Stimulated activated CD4-positive, alpha-beta T cell treated with anti-CD3 and anti-CD28 coated beads, Interleukin-2, amount 100 ng/mL, for 48 hours (primary cell): ENCODE data around the gene ZNF407.

ENCODE experiments used
- DNase-seq, 2 donors: peaks; one replicate each; pipeline ENCODE4 v3.0.0-alpha.2; 2020

Gene ZNF407

DNA sequence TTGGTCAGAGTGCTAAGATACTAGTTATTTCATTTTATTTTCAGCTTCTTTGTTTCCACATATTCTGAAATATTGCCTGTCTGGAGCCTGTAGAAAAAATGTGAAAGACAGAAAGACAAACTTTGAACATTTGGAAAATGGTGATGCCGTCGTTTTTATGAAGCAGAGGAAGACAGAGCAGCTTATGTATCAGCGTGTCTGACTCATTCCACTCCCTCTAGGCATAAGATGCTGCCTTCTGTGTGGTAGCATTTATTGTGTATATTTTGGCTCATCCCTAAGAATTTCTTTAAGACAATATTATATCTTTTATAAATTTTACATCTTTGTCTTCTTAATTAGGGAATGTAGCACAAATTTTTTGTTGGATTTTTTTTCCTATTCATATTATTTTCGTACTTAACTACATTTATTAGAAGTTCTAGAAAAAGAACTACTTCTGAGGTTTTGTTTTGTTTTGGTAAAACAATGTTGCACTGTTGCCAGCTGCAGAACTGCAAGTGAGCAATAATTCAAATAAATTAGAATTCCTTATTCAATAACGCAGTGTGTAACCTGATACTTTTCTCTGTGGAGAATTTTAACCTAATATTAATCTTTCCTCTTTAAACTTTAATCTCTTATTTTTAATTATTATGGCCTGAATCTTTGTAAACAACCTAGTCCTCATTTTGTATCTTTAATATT, 300.4 kb downstream of the ZNF407 start:
- no peak for DNase-seq

DNA sequence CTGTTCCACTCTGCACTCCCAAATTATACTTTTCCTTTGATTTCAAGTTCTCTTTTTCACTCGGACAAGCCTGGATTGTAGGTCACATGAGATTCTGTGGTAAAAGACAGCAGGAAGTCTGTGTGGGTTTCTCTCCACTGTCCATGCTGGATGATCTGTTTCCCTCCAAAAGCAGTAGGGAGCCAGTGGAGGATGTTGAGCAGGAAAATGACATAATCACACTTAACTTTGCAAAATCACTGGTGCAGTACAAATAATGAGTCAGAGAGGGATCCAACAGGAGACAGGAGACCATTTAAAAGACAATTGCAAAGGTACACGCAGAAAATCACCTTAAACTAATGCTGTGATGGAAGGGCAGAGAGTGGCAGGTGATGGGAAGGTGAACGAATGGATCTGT, 301.3 kb downstream of the ZNF407 start:
- DNase-seq: no peak

DNA sequence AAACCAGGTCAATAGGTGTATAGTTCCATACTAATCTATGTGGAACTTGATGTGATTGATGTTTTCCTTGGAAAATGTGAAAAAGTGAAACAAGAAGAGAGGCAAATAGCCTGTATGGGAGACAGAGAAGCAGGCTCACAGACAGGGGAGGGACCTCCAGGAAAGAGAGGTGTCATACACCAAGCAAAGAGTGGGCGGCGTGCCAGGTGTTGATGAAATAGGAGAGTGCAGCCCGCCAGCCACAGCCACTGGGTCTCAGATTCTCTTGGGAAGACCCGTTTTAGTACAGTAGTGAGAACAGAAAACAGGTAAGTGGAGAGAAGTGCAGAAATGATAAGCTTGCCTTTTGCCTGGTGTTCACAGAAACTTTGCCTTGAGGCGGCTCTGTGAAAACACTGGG, 301.9 kb downstream of the ZNF407 start:
- DNase-seq: no peak

DNA sequence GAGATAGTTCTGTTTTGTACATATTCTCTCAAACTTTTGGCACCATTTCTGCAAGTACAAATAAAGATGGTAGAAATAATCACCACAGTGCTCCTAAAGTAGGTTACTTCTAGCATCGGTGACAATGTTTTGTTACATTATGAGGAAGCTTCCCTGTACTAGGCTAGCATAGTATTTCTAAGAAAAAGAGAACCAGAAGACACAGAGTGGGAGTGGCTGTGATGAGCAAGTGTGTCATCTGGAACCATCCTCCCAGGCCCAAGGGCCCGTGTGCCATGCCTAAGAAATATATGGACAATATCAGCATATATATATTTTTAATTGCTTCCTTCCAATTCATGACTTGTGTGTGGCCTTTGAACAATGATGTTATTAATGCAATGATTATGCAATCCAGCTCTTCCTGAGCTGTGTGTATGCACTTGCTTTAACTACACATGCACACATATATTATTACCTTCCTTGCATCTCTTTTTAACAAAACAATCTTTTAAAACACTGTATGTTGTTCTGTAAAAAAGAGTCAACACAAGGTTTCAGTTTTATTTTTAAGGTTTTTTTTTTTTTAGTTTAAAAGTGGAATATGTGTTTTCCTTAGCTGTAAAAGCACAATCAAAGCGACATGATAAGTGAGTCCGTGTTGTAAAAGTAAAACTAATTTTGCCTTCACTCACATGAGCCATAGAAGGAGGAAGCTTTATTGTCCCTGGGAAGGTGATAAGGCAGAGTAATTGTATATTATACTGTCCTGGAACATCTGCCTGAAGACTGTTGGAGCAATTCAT, 303.9 kb downstream of the ZNF407 start:
- DNase-seq: no peak

DNA sequence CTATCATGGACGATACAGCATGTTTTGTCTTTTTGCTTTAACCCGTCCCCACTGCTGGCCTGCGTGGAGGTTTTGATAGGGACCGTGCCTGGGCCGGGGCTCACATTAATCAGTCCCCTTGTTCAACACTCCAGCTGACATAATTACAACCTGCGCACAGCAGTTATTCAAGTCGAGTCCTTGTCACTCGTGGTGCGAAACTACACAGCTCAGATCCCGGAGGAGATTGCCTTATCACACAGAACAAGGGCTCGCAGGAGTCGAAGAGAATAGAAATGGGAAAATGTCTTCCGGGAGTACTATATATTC, 304.4 kb downstream of the ZNF407 start:
- no peak for DNase-seq

DNA sequence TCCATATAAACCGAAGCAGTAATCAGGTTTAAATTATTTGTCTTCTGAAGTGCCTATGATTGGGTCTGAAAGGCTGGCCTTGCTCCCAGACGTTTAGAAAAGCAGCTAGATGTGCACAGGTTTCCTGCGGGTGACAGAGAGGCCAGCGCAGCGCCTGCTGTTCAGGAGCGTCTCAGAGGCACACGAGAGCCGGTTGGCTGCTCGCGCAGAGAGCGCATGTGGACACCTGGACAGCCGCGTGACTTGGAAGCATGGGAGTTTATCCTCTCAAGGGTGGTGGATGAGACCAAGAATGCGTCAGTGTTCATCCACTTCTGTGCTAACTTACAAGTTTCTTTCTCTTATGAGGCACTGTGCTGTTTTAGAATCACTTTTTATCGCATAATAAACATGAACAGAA, 307.6 kb downstream of the ZNF407 start:
- no peak for DNase-seq

DNA sequence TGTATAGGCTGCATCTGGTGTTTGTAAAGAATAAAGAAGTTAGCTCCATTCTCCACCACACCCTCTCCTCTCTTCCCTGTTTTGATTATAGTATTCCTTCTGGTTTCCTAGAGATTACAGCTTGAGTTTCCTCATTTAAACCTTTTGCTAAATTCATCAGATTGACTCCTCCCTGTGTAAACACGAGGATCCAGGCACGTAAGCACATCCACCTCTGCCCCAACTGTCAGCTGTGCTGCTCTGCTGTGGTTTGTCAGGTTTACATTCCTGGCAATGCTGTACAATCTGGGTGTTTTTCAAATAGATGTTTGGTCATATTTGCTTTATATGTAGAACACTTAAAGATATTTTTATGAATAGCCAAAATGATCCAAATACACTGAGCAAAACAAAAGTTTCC, 308.5 kb downstream of the ZNF407 start:
- DNase-seq: no peak

DNA sequence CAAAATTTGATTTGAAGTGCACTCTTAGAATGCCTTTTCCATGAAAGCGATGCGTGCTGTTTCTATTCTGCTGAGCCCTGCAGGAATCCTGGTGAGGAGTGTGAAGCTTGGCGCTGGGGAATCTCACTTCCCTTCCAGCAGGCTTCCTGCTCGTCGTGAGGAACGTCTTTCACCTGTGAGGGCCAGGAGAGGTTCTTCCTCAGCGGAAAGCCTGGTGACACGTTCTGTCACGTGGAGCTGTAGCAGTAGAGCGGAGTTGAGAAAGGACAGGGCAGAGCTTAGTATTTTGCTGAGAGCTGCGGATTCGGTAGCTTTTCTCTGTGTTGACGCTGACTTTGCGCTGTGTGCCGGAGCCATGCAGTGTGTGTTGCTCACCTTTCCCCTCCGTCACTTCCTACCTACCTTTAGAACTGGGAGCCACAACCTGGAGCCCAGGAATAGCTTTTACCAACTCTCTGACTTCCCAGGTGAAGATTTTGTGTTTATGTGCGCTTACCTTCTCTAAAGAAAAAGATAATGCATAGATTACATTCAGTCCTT, 316.5 kb downstream of the ZNF407 start:
- no peak for DNase-seq

DNA sequence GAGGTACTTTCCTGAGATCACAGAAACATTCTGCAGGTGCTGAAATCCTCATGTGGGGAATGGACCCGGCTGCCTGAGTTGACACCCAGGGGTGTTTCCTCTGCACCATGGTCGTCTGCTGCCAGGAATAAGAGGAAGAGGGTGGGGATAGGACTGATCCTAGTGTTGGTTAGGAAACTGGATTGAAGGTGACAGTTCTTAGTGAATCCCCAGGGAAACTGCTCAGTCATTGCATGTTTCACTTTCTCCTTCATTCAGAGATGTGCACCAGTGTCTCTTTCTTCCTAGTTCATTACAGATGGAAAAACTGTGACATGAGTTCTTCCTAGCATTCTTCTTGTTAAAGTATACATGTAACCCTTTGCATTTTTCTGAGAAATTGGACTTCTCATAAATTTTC, 317.0 kb downstream of the ZNF407 start:
- DNase-seq: no peak

DNA sequence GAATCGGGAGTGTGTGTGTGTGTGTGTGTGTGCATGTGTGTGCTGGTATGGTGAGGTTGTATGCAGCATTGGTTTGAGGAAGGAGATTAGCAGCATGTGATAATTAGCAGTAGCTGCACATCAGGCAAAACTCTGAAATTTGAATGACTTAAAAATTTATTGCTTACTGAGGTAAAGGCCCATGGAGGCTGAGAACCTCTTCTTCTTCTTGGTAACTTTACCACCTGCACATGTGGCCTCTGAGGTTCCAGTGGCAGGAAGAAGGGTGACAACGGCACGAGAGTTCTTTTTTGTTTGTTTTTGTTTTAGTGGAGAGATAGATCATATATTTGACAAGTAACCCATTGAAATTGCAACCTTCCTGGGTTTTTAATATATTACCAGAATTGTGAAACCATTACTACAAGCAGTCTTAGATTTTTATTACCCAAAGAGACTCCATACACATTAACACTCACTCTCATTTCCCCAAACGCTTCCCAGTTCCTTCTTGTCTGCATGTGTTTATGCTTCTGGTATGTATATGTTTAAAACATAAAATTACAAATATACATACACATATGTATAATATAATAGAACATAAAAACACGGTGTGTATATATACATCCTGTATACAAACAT, 319.2 kb downstream of the ZNF407 start:
- DNase-seq: no peak

DNA sequence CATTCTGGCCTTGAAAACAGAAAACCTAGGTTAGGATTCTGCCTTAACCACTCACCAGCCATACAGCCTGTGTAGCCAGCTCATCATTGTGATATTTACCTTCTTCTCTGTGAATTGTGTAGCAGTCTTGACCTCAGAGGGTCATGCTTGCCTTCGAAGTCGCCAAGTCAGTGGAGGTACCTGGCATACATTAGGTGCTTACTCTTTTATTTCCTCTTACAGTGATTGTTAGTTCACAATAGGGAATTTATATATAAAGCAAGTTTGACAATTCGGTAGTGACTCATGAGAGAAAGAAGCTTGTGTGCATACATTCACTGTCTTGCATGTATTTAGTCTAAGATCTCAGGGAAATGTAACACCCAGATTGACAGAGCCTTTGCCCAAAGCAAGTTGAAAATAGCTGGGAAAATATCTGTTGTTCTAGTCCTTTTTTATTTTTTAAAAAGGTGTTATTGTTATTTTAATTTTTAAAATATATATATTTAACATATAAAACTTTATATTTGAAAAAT, 320.7 kb downstream of the ZNF407 start:
- DNase-seq: no peak

DNA sequence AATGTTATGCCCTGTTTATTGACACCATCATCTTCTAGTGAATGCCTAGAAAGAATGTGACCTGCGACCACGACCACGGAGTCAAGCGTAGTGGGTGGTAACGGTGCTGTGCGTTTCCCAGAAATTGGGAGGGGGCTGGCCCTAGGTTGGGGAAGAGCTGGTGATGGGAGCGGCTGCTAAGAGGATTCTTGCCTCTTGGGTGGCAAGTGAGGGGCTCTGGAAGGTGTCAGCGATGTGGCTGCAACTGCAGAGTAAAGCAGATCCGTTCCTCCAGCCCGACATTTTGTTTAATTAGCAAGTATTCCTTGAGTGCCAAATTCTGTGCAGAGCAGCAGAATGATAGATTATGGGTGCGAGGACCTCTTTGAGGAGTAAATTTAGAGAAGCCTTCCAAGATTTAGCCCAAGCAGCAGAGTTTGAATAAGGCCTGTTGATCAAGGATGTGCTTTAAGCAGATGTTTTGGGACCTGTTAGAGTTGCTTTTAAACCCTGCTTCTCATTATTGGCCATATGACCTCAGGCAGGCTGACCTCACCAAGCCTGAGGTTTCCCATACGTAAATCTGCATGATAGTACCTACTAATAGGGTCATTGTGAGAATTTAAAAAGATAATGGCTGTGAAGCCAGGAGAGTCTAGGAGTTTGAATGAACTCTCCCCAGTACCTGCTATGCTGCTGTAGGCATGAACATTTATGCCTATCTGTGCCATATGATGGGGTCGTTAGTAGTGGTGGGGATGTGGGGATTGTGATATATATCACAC, 323.6 kb downstream of the ZNF407 start:
- no peak for DNase-seq

DNA sequence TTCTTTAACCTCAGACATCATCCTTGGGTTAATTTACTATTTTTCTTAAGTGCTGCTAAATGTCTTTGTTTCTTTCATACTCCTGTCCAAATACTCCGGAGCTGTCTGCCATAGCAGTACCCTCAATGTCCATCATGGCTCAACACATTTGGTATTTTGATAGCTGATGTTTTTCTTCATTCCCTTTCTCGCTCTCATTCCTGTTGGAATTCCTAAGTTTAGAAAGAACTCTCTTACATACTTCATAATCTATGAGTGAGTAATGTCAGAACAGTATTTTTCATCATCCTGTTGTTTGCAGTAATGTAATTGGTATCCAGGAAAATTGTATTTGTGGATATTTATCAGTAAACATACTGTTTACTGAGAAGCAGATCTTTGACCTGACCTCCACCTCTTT, 328.4 kb downstream of the ZNF407 start:
- no peak for DNase-seq

DNA sequence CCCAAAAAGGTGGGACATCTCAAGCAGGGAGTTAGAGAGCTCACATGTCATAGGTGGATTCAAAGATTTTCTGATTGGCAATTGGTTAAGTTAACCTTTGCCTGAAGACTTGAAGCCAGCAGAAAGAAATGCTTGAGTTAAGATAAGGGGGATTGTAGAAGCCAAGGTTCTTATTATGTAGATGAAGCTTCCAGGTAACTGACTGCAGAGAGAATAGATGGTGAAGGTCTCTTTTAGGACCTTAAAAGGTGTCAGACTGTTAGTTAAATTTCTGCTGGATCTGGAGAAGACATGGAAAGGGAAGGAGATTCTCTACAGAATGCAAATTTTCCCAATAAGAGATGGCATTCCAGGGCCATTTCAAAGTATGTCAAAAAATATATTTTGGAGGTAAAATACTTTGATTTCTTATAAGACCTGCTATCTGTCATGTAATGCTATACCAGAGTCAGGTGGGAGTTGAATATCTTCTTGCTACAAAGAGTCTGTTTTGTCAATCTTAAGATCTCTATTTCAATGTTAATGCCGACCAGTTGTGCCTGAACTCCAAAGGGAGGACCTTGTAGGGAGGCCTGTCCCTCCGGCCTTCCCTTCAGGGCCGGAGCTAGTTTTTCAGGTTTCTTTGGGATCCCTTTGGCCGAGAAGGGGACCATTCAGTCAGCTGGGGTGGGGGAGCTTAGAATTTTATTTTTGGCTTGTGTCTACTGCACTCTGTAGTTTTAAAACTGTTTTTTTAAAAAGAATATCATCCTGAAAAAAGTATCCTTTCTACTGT, 330.7 kb downstream of the ZNF407 start:
- DNase-seq: no peak

DNA sequence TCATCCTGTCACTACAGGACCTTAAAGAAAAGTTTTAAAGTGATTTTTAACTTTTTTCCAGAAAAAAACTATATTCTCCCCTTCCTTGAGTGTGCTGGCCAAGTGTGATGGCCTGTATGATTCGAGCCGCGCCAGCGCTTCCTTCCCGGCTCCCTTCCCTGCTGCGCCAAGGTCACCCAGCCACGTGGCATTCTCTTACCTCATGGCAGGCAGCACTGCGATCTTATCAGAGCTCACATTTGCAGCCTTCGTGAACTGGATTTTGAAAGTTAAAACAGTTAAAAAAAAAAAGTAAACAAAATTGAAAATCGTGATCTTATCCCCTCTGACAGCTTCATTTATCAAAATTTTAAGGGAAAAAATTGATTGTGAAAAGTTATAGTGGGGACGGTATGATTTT, 331.4 kb downstream of the ZNF407 start:
- DNase-seq: no peak

DNA sequence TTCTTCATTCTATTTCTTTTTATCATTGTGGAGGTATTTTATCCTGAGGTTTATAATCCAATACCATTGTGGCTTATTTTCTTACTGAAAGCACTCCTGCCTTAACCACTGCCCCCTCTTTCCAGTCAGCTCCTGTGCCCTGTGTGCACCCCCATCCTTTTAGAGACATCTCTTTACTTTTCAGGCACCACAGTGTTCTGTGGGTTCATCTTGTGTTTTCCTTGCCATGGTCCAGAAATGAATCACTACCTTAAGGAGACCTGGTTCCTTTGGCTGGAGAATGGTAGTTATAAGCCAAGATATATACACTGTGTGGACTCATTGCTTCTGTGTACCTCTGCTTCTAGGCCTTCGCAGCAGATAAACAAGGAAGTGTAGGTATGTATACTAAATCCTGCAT, 332.9 kb downstream of the ZNF407 start:
- DNase-seq: no peak

DNA sequence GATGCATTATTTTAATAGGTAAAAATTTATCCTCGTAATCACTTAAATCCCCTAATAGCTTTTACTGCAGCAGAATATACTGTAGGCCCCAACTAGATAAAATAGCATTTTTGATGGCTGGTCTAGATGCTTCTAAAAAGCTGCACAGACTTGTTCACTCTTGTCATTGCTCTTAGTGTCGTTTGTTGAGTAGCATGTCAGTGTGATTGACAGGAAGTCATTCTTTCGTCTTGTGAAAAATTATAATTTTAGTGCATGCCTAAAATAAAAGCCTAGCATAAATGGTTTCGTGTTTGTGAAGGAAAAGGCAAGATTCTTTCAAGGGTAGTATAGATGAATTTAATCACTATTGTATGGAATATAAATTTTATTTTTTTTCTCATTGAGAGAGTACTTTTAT, 336.3 kb downstream of the ZNF407 start:
- no peak for DNase-seq

DNA sequence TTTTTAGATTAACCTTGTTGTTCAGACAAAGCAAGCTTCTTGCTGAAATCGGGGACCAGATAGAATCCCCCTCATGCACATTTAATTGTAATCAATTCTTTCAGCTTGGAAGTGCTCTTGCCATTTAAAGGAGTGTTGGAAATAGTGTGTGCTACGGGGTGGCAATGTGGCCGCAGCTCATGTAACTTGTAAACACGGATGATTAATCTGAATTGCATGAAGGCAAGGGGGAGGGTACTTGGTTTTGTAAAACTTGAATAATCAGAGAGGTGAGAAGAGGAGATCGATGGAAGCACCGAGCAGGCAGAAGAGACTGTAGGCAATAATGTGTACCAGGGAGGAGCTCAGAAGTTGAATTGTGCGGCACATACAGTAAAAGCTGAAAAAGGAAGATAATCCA, 337.8 kb downstream of the ZNF407 start:
- no peak for DNase-seq

DNA sequence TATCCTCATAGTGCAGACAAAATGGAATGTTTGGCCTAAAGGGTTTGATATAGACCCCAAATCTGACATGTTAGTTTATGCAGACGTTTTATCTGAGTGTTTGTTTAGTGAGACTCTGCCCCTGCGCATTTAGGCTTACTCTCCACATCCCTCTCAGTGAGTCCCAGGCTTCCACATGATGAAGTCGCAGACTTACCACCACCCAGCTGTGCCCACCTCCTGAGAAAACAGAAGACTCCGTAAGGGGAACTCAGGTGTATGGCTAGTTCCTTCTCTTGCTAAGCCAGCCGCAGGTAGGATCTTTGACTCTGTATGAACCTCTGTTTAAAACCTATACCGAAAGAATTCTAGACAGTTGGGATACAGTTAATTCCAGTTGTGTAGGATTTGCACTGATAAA, 338.7 kb downstream of the ZNF407 start:
- DNase-seq: no peak

DNA sequence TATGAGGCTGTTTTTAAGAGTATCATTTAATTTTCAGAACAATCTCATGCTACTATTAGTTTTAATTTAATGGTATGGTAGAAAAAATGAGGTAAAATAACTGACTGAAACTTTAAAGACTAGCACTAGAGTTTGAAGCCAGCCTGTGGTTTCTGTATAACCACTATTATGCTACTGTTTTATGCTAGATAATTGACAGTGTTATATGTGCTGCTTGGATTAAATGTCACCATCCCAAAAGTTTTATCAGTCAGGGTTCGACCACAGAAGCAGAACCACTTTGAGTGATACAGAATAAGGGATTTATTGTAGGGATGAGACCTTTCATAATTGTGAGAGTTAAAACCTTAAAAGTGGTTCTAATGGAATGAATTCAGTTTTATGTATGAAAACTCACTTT, 339.6 kb downstream of the ZNF407 start:
- DNase-seq: no peak

DNA sequence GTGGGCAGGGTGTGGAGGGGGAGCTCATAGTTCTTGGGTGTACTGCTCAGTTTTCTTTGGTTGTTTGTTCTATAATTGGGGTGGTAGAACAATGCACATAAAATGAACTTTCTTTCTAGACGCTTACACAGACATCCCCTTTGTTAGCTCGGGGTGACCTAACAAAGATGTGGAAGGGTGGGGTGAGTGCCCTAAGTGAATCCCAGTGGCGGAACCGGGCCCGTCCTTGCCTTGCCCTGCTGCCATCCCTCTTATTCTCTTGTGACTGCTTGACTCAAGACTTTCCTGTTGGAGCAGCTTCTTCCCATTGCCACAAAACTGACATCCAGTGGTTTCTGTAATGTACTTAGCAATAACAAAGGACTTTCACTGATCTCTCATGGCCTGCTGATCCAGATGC, 343.2 kb downstream of the ZNF407 start:
- DNase-seq: no peak

DNA sequence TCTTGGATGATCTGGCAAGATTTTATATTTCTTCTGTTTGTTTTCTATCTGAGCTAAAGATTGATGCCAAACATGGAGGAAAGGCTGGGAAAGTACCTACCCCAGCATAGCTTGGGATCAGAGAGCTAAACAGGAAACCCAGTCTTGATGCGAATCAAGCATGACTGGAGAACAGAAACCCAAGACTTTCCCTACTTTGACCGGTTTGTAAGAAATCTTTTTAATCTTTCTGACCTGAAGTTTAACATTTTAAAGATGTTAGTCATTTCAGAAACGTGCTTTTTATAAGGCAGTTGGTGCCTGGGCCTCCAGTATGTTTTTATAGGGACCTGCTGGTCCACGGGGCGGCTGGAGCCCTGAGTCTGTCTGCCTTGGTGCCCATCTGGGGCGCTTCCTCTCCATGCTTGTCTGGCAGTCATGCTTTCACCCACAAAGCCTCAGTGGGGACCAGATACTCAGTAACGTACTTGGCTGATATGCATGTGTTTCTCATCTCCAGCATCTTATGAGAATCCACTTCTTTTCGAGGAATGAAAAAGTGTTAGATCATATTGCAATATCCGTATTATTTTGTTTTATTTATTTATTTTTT, 344.7 kb downstream of the ZNF407 start:
- DNase-seq: no peak
